K562 (cell line): Measurements from ENCODE around the gene TTC27. TPM values are rescaled to one million over a fixed set of nuclear protein-coding genes. Genes with fewer than 3 reads are reported as not detected.

Experiments
- ATAC-seq: fragments of 200-7000 bp; cut with Tn5 transposase; 3 replicates; pipeline ENCODE4 v1.9.1; 2020; ENCODE audit warnings: moderate library complexity
- BruUV-seq: library from RNA; stranded (reverse); fragments of 400-500 nt; replicated peaks from 2 replicates; lab custom pipeline; 2021; lab: Mats Ljungman, UMichigan
- CTCF ChIA-PET: fragments of 300-600 bp; formaldehyde crosslinking; extraction: SDS; loops from one replicate; lab custom pipeline; 2021; ENCODE audit warnings: low intra/inter-chr PET ratio; lab: Yijun Ruan, JAX
- POLR2A ChIA-PET: fragments of 300-600, 350-650 bp; sonication (Branson Sonifier 250); formaldehyde crosslinking; extraction: SDS; loops from one replicate; lab custom pipeline; 2021; ENCODE audit warnings: antibody characterized with exemption, inconsistent platforms; lab: Yijun Ruan, JAX
- DNase-seq, 4 experiments: peaks; one replicate each; pipeline versions ENCODE4 v3.0.0 to v3.0.0-alpha.2; 2011 to 2018; ENCODE audit warnings: low spot score in 3 of 4, mixed read lengths in 3 of 4; ENCODE audit errors: extremely low read depth in 1 of 4
- FAIRE-seq: peaks from 2 replicates; lab custom pipeline; 2011; peaks lifted over from hg19 to GRCh38; lab: Jason Lieb, UNC
- H2AFZ ChIP-seq: 2 replicates; pipeline ENCODE4 v1.6.0; 2011; ENCODE audit warnings: low read depth, low read length, control low read depth, inconsistent platforms
- H3K27ac ChIP-seq: fragments of 200-600 bp; 3 replicates; pipeline ENCODE4 v1.8.0; 2011; ENCODE audit warnings: low read depth, mild to moderate bottlenecking, control low read depth, inconsistent platforms, low read length, moderate library complexity, mixed read lengths; ENCODE audit errors: extremely low read depth
- H3K27me3 ChIP-seq, 2 experiments: fragments of 300-600 bp in 1 of 2; 2 replicates in 1 of 2; 3 replicates in 1 of 2; pipeline versions ENCODE4 v1.6.0 to v1.8.0; 2011; ENCODE audit warnings: inconsistent platforms in 2 of 2, low read length in 2 of 2, mild to moderate bottlenecking in 1 of 2, mixed read lengths in 1 of 2, moderate library complexity in 1 of 2; ENCODE audit not compliant: control insufficient read depth in 2 of 2, insufficient read depth in 2 of 2
- H3K36me3 ChIP-seq: fragments of 300-600 bp; 3 replicates; pipeline ENCODE4 v1.8.0; 2011; ENCODE audit warnings: mild to moderate bottlenecking, low read length, inconsistent platforms; ENCODE audit not compliant: control insufficient read depth, insufficient read depth
- H3K4me1 ChIP-seq, 2 experiments: fragments of 200-600 bp in 1 of 2; replicated peaks in 1 of 2; 2 replicates in 1 of 2; 3 replicates in 1 of 2; pipeline versions ENCODE4 v1.5.1 to v1.8.0; 2011; ENCODE audit warnings: inconsistent platforms in 2 of 2, low read length in 2 of 2, mild to moderate bottlenecking in 1 of 2, mixed read lengths in 1 of 2, moderate library complexity in 1 of 2; ENCODE audit not compliant: control insufficient read depth in 2 of 2, insufficient read depth in 2 of 2
- H3K4me2 ChIP-seq: 2 replicates; pipeline ENCODE4 v1.6.1; 2011; ENCODE audit warnings: low read length, control low read depth, inconsistent platforms, mixed read lengths; ENCODE audit not compliant: insufficient read depth
- H3K4me3 ChIP-seq: fragments of 200-600 bp; sonication (generic), shearing (Covaris generic); 2 replicates; pipeline ENCODE4 v1.5.1; 2016; ENCODE audit warnings: control low read depth, inconsistent platforms
- H3K79me2 ChIP-seq: fragments of 200-600 bp; 3 replicates; pipeline ENCODE4 v1.8.0; 2011; ENCODE audit warnings: low read length, inconsistent platforms; ENCODE audit not compliant: control insufficient read depth, insufficient read depth
- H3K9ac ChIP-seq, 2 experiments: 2 replicates each; pipeline versions ENCODE4 v1.6.0 to v1.6.1; 2011; ENCODE audit warnings: low read depth in 2 of 2, low read length in 2 of 2, control low read depth in 1 of 2, inconsistent platforms in 1 of 2, mild to moderate bottlenecking in 1 of 2, mixed read lengths in 1 of 2; ENCODE audit not compliant: insufficient read depth in 1 of 2
- H3K9me1 ChIP-seq: one replicate; pipeline ENCODE4 v1.6.0; 2011; ENCODE audit warnings: inconsistent platforms, mild to moderate bottlenecking, low read length, moderate library complexity; ENCODE audit not compliant: control insufficient read depth, insufficient read depth
- H3K9me3 ChIP-seq: replicated peaks from 2 replicates; pipeline ENCODE4 v1.5.1; 2011; ENCODE audit warnings: low read depth, low read length, inconsistent platforms; ENCODE audit not compliant: control insufficient read depth, insufficient read depth
- H4K20me1 ChIP-seq: replicated peaks from 2 replicates; pipeline ENCODE4 v1.6.1; 2011; ENCODE audit warnings: low read length, inconsistent platforms, mixed read lengths; ENCODE audit not compliant: control insufficient read depth, insufficient read depth
- ARNT ChIP-seq, 2 experiments: fragments of 450-650 bp; IDR thresholded peaks; 2 replicates each; pipeline ENCODE4 v1.6.1; 2016; ENCODE audit warnings: mild to moderate bottlenecking in 1 of 2
- CCNT2 ChIP-seq: IDR thresholded peaks from 2 replicates; pipeline ENCODE4 v1.6.1; 2011; ENCODE audit warnings: borderline replicate concordance, low read depth, mild to moderate bottlenecking, moderate library complexity, mixed read lengths, low read length; ENCODE audit not compliant: insufficient read length; ENCODE audit errors: extremely low read depth
- CHCHD3 ChIP-seq: fragments of 250-450 bp; sonication (Bioruptor Pico); IDR thresholded peaks from 2 replicates; pipeline ENCODE4 v2.1.2; 2022; ENCODE audit warnings: mild to moderate bottlenecking
- CHD4 ChIP-seq: fragments of 200-600 bp; sonication (generic); IDR thresholded peaks from 3 replicates; pipeline ENCODE4 v1.6.1; 2012; ENCODE audit warnings: low read depth, mild to moderate bottlenecking, mixed read lengths, low read length, inconsistent platforms; ENCODE audit not compliant: insufficient read depth, insufficient replicate concordance, poor library complexity, severe bottlenecking
- CREB1 ChIP-seq, 2 experiments: sonication (generic) in 1 of 2; formaldehyde crosslinking in 1 of 2; IDR thresholded peaks; 2 replicates each; pipeline versions ENCODE4 v1.6.1 to v1.8.0; 2012 to 2022; ENCODE audit warnings: inconsistent platforms in 1 of 2, mild to moderate bottlenecking in 1 of 2, missing genetic modification reagents in 1 of 2, moderate library complexity in 1 of 2
- ELF2 ChIP-seq: fragments of 250-450 bp; sonication (Bioruptor Pico); IDR thresholded peaks from 2 replicates; pipeline ENCODE4 v1.5.0; 2021; ENCODE audit warnings: mild to moderate bottlenecking
- ETV6 ChIP-seq, 3 experiments: fragments of 150-350 bp in 1 of 3; sonication (generic) in 1 of 3; formaldehyde crosslinking in 1 of 3; IDR thresholded peaks; 2 replicates each; pipeline versions ENCODE4 v1.6.1 to v1.8.0; 2014 to 2022; ENCODE audit warnings: borderline replicate concordance in 2 of 3, low read depth in 2 of 3, antibody characterized with exemption in 1 of 3, low read length in 1 of 3, mild to moderate bottlenecking in 1 of 3, missing genetic modification reagents in 1 of 3
- FOSL1 ChIP-seq: fragments of 200-800 bp; sonication (Bioruptor generic); conservative IDR thresholded peaks from 2 replicates; pipeline ENCODE4 v1.6.1; 2016; ENCODE audit warnings: missing genetic modification characterization, missing compliant biosample characterization
- HDAC8 ChIP-seq: fragments of 450-650 bp; IDR thresholded peaks from 2 replicates; pipeline ENCODE4 v1.6.1; 2016; ENCODE audit warnings: mild to moderate bottlenecking, missing genetic modification characterization, moderate library complexity, missing compliant biosample characterization
- KAT7 ChIP-seq: sonication (generic); formaldehyde crosslinking; IDR thresholded peaks from 2 replicates; pipeline ENCODE4 v1.8.0; 2022; ENCODE audit warnings: missing genetic modification reagents, mild to moderate bottlenecking, borderline replicate concordance
- MAFK ChIP-seq: IDR thresholded peaks from 2 replicates; pipeline ENCODE4 v1.6.1; 2011; ENCODE audit warnings: low read length, improper control_type of control experiment
- MCM3 ChIP-seq: fragments of 450-650 bp; IDR thresholded peaks from 2 replicates; pipeline ENCODE4 v1.6.1; 2016
- RHOXF2B ChIP-seq: fragments of 250-450 bp; sonication (Bioruptor Pico); conservative IDR thresholded peaks from 2 replicates; pipeline ENCODE4 v1.5.1; 2021
- SRSF1 ChIP-seq: fragments of 200-400 bp; formaldehyde crosslinking; IDR thresholded peaks from 2 replicates; pipeline ENCODE4 v1.6.1; 2017; ENCODE audit warnings: mild to moderate bottlenecking, low read depth, low read length, moderate library complexity
- ZNF586 ChIP-seq: fragments of 450-650 bp; formaldehyde crosslinking; conservative IDR thresholded peaks from 2 replicates; pipeline ENCODE4 v1.4.0; 2020; ENCODE audit warnings: mild to moderate bottlenecking, moderate library complexity
- ZNF780A ChIP-seq: fragments of 250-450 bp; sonication (Bioruptor Pico); IDR thresholded peaks from 2 replicates; pipeline ENCODE4 v1.5.0; 2021; ENCODE audit warnings: mild to moderate bottlenecking
- WGBS: fragments of 100-300 bp; shearing (Covaris generic); methylation state at CpG from one replicate; pipeline ENCODE4 v1.1.6; 2016; ENCODE audit warnings: low coverage, mixed read lengths; ENCODE audit not compliant: insufficient coverage; ENCODE audit errors: missing lambda C conversion rate; 5-methylcytosine and 5-hydroxymethylcytosine counted together
- in situ Hi-C: fragments of 300-500 bp; cut with MboI; formaldehyde crosslinking; loops from 4 replicates; pipeline ENCODE4 v1.15.0; 2018; ENCODE audit warnings: inconsistent platforms, mixed read lengths
- intact Hi-C: fragments of 100-400 bp; cut with micrococcal nuclease; formaldehyde crosslinking; loops from 2 replicates; pipeline ENCODE4 v1.14.2; 2022
- polyA plus RNA-seq, 8 experiments: library from polyadenylated mRNA; depleted of rRNA in 4 of 8; stranded (reverse) in 5 of 8; unstranded in 3 of 8; fragments of >200 nt; fragmentation: Nextera tagmentation in 2 of 8; fragmentation: Illumina TruSeq in 1 of 8; extraction: Ambion mirVana in 2 of 8; extraction: Trizol in 1 of 8; gene quantifications; 2 replicates each; pipeline versions ENCODE4 v1.2.1 to v1.2.3, GENCODE V29; 2011 to 2014; ENCODE audit warnings: inconsistent platforms in 1 of 8, missing spikeins in 1 of 8
- total RNA-seq, 7 experiments: library from RNA; depleted of rRNA in 6 of 7; stranded (reverse); fragments of >200 nt in 6 of 7; fragmentation: Illumina TruSeq in 2 of 7; extraction: Trizol in 2 of 7; gene quantifications; 2 replicates each; pipeline versions ENCODE4 v1.2.1 to v1.2.3, GENCODE V29; 2011 to 2021; ENCODE audit warnings: low replicate concordance in 1 of 7
- TF ChIP-seq, protein P1 (sequence below), 2 experiments: fragments of 450-650 bp; IDR thresholded peaks; 2 replicates each; pipeline ENCODE4 v1.6.1; 2018; ENCODE audit warnings: mild to moderate bottlenecking in 2 of 2, low read depth in 1 of 2; ENCODE audit not compliant: partially characterized antibody in 2 of 2
- TF ChIP-seq, protein P2 (sequence below): fragments of 450-650 bp; formaldehyde crosslinking; IDR thresholded peaks from 2 replicates; pipeline ENCODE4 v1.4.0; 2020; ENCODE audit warnings: mild to moderate bottlenecking, moderate library complexity

TTC27 gene
- total and polyA plus RNA-seq, 9 of the 15 experiments (the other 6 are each of a cell fraction or from before 2014, with no cell fraction given), result 44.3 to 93.4 (median 57.3) TPM

DNA sequence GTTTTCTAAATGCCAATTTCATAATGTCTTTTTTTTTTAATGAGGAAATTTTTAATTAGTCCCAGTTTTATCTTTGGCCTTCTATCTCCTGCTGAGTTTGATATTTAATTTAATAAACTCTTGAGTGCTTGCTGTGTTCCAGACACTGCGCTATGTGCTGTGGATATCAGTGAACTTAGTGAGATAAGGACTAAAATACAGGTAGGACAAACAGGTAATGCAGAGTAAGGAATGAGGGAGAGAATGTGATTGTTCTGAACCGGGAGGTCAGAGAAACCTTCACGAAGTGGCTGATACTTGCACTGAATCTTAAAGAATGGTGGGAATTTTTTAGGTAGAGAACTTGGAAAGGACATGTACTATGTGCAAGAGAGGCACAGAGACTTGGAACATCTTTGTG, 28.2 kb downstream of the TTC27 start:
- ATAC-seq (no peak), DNase-seq (no peak), FAIRE-seq (no peak)
- ChIA-PET POLR2A (interaction anchor here (1.4 to 1.5 kb wide), 2 partner anchors 16 to 84 kb away, joined by 3 read pairs; no protein-coding TSS in a partner anchor), CTCF (no interaction called here)
- H3K9me1 ChIP-seq, result no peaks in the 10 kb centered on the region
- no peaks in the 10 kb centered on the region for H4K20me1 ChIP-seq
- H3K36me3 ChIP-seq, result peaks cover 42% of the 10 kb centered on the region; the same call in 2 of the 3 replicates
- H3K9ac ChIP-seq, result no peak overlapping the region
- no peak overlapping the region for H3K4me2 ChIP-seq
- intact Hi-C loops (no loop called here), in situ Hi-C loops (no loop called here)
- 82% methylated on average over 3 of the region's 3 CpGs for WGBS
- no TSS peak for BruUV-seq
- H3K27me3 ChIP-seq, result no peaks in the 10 kb centered on the region
- no peak overlapping the region for H3K4me3 ChIP-seq
- no peaks in the 10 kb centered on the region for H3K9me3 ChIP-seq
- no peak overlapping the region for H2AFZ ChIP-seq
- no peaks in the 10 kb centered on the region for H3K79me2 ChIP-seq
- no peaks in the 10 kb centered on the region for H3K4me1 ChIP-seq
- H3K27ac ChIP-seq, result no peak overlapping the region
- TF ChIP-seq SRSF1 (no peak), CCNT2 (no peak), ELF2 (CRISPR knock-in tag) (no peak), ARNT (IDR thresholded peaks at IDR 0.05) (no peak), CREB1 (IDR thresholded peaks at IDR 0.05) (no peak), CREB1 (CRISPR knock-in tag; IDR thresholded peaks at IDR 0.05) (no peak), MAFK (no peak), RHOXF2B (CRISPR knock-in tag) (no peak), HDAC8 (no peak), CHD4 (no peak), MCM3 (no peak), CHCHD3 (CRISPR knock-in tag) (no peak), ZNF780A (no peak), FOSL1 (no peak), ETV6 (IDR thresholded peaks at IDR 0.05; ENCODE audit: borderline replicate concordance in 1 of 2, low read depth in 2 of 2, low read length in 1 of 2) (no peak), ETV6 (CRISPR knock-in tag; IDR thresholded peaks at IDR 0.05; ENCODE audit: borderline replicate concordance) (no peak), KAT7 (no peak), ZNF586 (CRISPR knock-in tag) (no peak)
- TF ChIP-seq, protein P1, sequence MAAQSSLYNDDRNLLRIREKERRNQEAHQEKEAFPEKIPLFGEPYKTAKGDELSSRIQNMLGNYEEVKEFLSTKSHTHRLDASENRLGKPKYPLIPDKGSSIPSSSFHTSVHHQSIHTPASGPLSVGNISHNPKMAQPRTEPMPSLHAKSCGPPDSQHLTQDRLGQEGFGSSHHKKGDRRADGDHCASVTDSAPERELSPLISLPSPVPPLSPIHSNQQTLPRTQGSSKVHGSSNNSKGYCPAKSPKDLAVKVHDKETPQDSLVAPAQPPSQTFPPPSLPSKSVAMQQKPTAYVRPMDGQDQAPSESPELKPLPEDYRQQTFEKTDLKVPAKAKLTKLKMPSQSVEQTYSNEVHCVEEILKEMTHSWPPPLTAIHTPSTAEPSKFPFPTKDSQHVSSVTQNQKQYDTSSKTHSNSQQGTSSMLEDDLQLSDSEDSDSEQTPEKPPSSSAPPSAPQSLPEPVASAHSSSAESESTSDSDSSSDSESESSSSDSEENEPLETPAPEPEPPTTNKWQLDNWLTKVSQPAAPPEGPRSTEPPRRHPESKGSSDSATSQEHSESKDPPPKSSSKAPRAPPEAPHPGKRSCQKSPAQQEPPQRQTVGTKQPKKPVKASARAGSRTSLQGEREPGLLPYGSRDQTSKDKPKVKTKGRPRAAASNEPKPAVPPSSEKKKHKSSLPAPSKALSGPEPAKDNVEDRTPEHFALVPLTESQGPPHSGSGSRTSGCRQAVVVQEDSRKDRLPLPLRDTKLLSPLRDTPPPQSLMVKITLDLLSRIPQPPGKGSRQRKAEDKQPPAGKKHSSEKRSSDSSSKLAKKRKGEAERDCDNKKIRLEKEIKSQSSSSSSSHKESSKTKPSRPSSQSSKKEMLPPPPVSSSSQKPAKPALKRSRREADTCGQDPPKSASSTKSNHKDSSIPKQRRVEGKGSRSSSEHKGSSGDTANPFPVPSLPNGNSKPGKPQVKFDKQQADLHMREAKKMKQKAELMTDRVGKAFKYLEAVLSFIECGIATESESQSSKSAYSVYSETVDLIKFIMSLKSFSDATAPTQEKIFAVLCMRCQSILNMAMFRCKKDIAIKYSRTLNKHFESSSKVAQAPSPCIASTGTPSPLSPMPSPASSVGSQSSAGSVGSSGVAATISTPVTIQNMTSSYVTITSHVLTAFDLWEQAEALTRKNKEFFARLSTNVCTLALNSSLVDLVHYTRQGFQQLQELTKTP (IDR thresholded peaks at IDR 0.05; ENCODE audit: low read depth in 1 of 2, partially characterized antibody in 2 of 2), result no peak
- TF ChIP-seq, protein P2, sequence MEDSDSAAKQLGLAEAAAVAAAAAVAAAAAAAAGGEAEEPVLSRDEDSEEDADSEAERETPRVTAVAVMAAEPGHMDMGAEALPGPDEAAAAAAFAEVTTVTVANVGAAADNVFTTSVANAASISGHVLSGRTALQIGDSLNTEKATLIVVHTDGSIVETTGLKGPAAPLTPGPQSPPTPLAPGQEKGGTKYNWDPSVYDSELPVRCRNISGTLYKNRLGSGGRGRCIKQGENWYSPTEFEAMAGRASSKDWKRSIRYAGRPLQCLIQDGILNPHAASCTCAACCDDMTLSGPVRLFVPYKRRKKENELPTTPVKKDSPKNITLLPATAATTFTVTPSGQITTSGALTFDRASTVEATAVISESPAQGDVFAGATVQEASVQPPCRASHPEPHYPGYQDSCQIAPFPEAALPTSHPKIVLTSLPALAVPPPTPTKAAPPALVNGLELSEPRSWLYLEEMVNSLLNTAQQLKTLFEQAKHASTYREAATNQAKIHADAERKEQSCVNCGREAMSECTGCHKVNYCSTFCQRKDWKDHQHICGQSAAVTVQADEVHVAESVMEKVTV (CRISPR knock-in tag), result no peak
